ENCODE data around the gene USH2A. TPM values are rescaled to one million over a fixed set of nuclear protein-coding genes. Genes with fewer than 3 reads are reported as not detected.

USH2A gene
- total RNA-seq, 1 donor from 2014 or later: not detected

DNA sequence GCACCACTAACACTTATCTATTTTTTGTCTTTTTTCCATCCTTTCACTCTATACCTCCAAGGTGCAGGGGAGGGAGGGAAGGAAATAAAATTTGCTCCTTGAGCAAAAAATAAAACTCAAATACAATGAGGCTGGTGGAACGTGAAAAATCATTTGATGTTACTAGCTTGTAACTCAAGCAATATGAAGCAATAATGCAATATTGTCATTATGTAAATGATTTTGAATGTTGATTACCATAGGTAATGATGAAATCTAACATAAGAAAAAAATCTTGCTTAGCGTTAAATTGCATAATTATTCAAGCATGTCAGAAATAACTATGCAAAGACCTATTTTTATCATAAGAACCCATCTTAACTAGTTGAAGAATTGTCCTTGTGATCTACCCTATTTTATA, 578.5 kb downstream of the USH2A start:
- H3K9me3 ChIP-seq: no peaks in the 10 kb centered on the region
- ATAC-seq: no peak

DNA sequence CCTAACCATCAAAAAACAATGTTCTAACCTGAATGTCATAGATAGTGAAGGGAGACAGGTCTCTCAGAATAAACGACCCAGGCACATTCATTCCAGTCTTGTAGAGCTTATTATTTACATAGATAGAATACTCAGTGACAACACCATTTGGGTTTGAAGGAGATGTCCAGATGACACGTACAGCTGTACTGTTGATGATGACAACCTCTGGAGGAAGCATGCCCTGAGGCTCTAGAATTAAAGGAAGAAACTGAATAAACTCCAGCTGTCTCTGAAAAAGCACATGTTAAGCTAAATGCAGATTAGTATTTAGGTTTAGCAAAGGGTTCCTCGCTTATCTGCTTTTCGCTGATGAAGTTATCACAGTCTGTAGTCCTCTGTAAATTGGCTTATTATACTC, 579.0 kb downstream of the USH2A start:
- ATAC-seq: no peak
- Histone ChIP-seq H3K4me1 (no peaks in the 10 kb centered on the region), H3K9me3 (no peaks in the 10 kb centered on the region), H3K27me3 (ENCODE audit: low read depth) (no peaks in the 10 kb centered on the region), H3K27ac (no peak overlapping the region), H3K36me3 (no peaks in the 10 kb centered on the region), H3K4me3 (no peak overlapping the region)
- intact Hi-C loops (cut with DNase I): no loop called here
- DNase-seq: no peak
- TF ChIP-seq, protein P1, sequence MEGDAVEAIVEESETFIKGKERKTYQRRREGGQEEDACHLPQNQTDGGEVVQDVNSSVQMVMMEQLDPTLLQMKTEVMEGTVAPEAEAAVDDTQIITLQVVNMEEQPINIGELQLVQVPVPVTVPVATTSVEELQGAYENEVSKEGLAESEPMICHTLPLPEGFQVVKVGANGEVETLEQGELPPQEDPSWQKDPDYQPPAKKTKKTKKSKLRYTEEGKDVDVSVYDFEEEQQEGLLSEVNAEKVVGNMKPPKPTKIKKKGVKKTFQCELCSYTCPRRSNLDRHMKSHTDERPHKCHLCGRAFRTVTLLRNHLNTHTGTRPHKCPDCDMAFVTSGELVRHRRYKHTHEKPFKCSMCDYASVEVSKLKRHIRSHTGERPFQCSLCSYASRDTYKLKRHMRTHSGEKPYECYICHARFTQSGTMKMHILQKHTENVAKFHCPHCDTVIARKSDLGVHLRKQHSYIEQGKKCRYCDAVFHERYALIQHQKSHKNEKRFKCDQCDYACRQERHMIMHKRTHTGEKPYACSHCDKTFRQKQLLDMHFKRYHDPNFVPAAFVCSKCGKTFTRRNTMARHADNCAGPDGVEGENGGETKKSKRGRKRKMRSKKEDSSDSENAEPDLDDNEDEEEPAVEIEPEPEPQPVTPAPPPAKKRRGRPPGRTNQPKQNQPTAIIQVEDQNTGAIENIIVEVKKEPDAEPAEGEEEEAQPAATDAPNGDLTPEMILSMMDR (IDR thresholded peaks at IDR 0.05): no peak

More for the DNA sequence above, 578.5 kb downstream of the USH2A start:
- no peaks in the 10 kb centered on the region for H3K27me3 ChIP-seq (ENCODE audit: low read depth)
- intact Hi-C loops (cut with DNase I): no loop called here
- H3K4me1 ChIP-seq: no peaks in the 10 kb centered on the region
- no peaks in the 10 kb centered on the region for H3K36me3 ChIP-seq
- TF ChIP-seq, protein P1 (IDR thresholded peaks at IDR 0.05): no peak
- no peak for DNase-seq
- H3K4me3 ChIP-seq: no peak overlapping the region
- no peak overlapping the region for H3K27ac ChIP-seq

DNA sequence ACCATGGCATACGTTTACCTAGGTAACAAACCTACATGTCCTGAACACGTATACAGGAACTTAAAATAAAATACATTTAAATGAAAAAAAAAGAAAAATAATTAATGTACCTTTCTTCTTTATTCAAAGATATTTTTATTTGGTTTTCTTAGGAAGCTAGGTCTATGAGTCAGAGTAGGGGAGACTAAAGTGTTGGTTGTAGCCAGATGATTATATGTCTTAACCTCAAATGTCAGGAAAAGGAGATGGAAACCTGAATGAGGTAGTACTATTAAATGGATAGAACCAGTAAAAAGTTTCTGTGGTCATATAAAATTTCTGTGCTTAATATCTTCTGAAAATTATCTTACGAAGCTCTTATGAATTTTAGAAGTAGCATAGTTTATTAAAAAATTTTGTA, 580.3 kb downstream of the USH2A start:
- no peak overlapping the region for H3K4me3 ChIP-seq
- intact Hi-C loops (cut with DNase I): no loop called here
- TF ChIP-seq, protein P1 (IDR thresholded peaks at IDR 0.05): no peak

DNA sequence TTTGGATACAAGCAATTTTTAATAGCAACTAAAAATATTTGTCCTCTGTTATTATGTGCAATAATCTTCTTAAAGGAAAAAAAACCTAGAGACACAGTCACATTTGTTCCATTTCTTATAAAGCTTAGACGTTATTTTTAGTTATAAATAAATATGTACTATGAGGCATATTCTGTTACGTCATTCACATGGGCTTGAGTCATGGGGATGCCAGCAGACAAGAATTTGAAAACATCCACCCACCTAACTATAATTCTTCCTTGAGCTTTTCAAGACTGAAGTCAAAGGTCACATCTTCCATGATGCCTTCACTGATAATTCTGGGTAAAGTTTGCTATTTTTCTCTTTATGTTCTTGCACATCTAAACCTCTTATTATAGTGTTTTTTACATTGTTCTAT, 587.3 kb downstream of the USH2A start:
- DNase-seq (no peak), ATAC-seq (no peak)
- H3K4me1 ChIP-seq: no peaks in the 10 kb centered on the region
- H3K27ac ChIP-seq: no peak overlapping the region
- H3K4me3 ChIP-seq: no peak overlapping the region
- H3K36me3 ChIP-seq: no peaks in the 10 kb centered on the region
- intact Hi-C loops (cut with DNase I): no loop called here
- H3K9me3 ChIP-seq: no peaks in the 10 kb centered on the region
- TF ChIP-seq, protein P1 (IDR thresholded peaks at IDR 0.05): no peak
- H3K27me3 ChIP-seq (ENCODE audit: low read depth): no peaks in the 10 kb centered on the region

More for the DNA sequence above, 580.3 kb downstream of the USH2A start:
- H3K36me3 ChIP-seq: no peaks in the 10 kb centered on the region
- no peak for DNase-seq
- no peak overlapping the region for H3K27ac ChIP-seq
- no peaks in the 10 kb centered on the region for H3K9me3 ChIP-seq
- no peaks in the 10 kb centered on the region for H3K4me1 ChIP-seq
- ATAC-seq: no peak
- no peaks in the 10 kb centered on the region for H3K27me3 ChIP-seq (ENCODE audit: low read depth)

DNA sequence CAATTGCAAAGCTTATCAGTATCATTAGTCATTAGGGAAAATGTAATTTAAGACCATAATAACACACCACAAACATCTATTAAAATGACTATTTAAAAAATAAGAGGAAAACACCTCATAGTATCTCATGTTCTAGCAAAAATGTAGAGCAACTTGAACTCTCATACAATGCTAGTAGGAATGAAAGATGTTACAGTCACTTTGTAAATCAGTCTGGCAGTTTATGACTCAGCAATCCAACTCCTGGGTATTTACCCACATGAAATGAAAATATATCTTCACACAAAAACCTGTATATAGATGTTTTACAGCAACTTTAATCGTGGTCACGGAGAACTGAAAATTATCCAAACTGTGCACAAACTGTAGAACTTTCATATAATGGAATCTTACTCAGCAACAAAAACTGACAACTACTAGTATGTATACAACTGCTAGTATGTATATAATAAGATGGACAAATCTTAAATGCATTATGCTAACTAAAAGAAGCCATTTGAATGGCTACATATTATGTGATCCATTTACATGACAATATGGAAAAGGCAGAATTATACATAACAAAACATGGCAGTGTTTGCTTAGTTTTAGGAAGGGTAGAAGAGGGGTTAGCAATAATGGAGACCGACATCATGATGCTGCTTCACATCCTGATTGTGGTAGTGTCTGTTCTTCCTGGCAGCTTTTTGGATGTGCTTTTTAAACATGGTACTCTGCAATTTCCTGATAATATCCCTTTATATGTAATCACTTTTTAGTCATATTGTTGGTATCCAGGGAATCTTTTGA, 589.1 kb downstream of the USH2A start:
- no peak for DNase-seq
- Histone ChIP-seq H3K27me3 (ENCODE audit: low read depth) (no peaks in the 10 kb centered on the region), H3K4me1 (no peaks in the 10 kb centered on the region), H3K27ac (no peak overlapping the region), H3K9me3 (no peaks in the 10 kb centered on the region), H3K36me3 (no peaks in the 10 kb centered on the region), H3K4me3 (no peak overlapping the region)
- TF ChIP-seq, protein P1 (IDR thresholded peaks at IDR 0.05): no peak
- no peak for ATAC-seq
- intact Hi-C loops (cut with DNase I): no loop called here

Measured in lower lobe of right lung (tissue), 2 donors.